Hindlimb muscle (tissue), 1 donor: Measurements from ENCODE around the gene OR52B6. TPM values are rescaled to one million over a fixed set of nuclear protein-coding genes. Genes with fewer than 3 reads are reported as not detected.
"Not testable (repeated sequence)": the region's sequence is repeated elsewhere in the genome, so short reads cannot be mapped to it uniquely, and the experiment has no call there.

ENCODE experiments used
- DNase-seq: peaks from one replicate; pipeline ENCODE4 v3.0.0-alpha.2; 2013
- polyA plus RNA-seq: library from polyadenylated mRNA; unstranded; fragments of 120-200 nt; gene quantifications from one replicate; pipeline ENCODE4 v1.2.1, GENCODE V29; 2013; ENCODE audit not compliant: insufficient read length

Gene OR52B6
- polyA plus RNA-seq, 1 donor: not detected

DNA sequence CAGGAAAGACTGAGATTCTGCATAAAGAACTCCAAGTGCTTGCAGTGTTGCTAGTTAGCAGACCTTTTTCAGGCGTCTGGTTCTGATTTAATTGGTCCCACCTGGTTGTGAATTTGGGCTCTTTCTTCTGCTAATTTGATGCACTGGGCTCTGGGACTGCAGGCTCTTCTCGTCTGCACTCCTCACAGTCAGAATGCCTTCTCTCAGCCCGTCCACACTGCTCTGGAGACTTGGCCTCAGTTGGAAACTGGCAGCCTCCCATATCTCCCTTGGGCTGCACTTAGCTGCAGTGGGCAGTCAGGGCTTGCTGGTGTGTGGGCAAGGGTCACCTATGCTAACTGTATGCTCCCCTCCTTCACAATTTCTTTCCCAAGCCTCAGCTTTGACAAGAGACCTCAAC lies 17.3 kb downstream of the OR52B6 start:
- DNase-seq: no peak

- DNase-seq: peak; percentile 56
Observed at GRCh38 chr11:5600374-5600851, 19.7 kb downstream of the OR52B6 start.

- not testable (repeated sequence) for DNase-seq
Observed at GRCh38 chr11:5602791-5603190, 22.1 kb downstream of the OR52B6 start.

- DNase-seq: no peak
Observed at GRCh38 chr11:5603326-5603725, 22.6 kb downstream of the OR52B6 start.

GRCh38 chr11:5604896-5605295 lies 24.2 kb downstream of the OR52B6 start:
- DNase-seq: no peak

DNA sequence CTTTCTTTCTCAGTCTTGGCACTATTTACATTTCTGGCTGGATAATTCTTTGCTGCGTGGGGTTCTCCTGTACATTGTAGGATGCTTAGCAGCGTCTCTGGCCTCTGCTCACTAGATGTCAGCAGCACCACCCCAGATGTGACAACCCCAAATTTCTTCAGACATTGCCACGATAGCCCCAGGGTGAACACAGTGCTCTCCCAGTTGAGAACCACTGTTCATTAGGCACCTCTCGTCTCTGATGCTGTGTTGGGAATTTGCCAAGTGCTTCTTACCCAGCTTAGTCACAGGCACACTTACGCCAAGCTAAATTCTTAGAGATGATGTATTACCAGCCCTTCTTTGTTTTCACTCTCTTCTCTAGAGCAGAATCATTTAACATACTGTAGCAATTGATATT lies 25.2 kb downstream of the OR52B6 start:
- DNase-seq: no peak

DNA sequence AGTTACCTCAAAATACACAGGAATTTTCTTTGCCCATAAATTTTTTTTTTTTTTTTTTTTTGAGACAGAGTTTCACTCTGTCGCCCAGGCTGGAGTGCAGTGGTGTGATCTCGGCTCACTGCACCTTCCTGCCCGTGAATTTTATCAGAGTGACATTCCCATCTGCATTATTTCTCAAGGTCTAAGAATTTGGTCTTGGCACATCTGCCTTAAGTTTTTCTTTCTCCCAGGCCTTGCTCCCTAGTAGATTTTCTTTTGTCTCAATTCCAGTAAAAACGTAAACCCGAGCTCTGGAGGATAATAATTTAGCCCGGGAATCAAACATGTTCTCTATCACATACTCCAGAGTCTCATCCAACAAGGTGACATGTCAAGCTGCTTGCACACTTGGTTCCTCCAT lies 28.1 kb downstream of the OR52B6 start:
- no peak for DNase-seq

DNA sequence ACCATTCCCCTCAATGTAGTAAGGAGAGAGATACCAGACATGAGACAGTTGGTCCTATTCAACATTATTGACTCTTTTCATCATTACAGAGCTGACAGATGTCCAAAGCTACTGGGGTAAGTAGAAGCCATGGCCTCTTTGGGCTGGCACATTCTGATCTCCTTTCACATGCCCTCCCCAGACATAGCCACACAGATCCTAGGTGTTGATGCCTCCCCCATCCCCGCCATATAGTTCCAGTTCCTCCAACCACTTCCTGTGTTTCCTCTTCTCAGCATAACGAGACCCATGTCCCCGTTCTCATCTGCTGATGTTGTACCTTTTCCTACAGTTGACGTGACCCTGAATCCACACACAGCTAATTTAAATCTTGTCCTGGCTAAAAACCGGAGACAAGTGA lies 29.8 kb downstream of the OR52B6 start:
- DNase-seq: no peak

GRCh38 chr11:5611627-5612026 lies 30.9 kb downstream of the OR52B6 start:
- no peak for DNase-seq

DNA sequence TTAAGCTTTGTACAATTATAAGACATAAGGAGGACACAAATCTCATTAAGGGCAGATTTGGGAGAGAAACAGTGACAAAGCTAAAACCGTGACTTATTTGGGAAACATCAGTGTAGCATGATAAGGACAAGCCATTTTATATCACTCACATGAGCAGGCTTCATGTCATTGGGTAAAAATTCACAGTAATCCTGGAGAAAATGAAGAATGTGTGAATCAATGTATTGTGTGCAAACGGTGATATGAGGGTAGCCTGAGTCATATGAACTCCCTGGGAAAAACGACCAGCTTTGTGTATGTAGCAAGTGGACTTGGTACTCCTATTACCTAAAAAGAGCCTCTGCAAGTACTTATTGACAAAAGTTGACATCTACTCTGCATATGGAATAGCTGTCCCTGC lies 38.1 kb downstream of the OR52B6 start:
- DNase-seq: no peak

- DNase-seq: no peak
Observed at GRCh38 chr11:5620651-5621521, 40.2 kb downstream of the OR52B6 start.

DNA sequence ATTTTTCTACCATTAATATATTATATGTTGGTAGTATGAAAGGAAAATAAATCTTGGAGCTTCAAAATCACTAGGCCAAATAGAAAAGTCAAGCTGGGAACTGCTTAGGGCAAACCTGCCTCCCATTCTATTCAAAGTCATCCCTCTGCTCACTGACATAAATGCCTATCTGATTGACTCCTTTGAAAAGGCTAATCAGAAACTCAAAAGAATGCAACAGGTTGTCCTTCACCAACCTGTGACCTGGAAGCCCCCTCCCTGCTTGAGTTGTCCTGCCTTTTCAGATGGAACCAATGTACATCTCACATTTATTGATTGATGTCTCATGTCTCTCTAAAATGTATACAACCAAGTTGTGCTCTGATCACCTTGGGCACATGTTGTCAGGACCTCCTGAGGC lies 40.9 kb downstream of the OR52B6 start:
- DNase-seq: no peak

- DNase-seq: no peak
Observed at GRCh38 chr11:5622802-5623201, 42.1 kb downstream of the OR52B6 start.

GRCh38 chr11:5624489-5625279 lies 44.0 kb downstream of the OR52B6 start, which contains the start of gene TRIM34:
Gene TRIM34 (plus strand): TSS chr11:5625001. CDS start chr11:5632332, 7,331 bp downstream.
- peak; percentile 79 for DNase-seq

DNA sequence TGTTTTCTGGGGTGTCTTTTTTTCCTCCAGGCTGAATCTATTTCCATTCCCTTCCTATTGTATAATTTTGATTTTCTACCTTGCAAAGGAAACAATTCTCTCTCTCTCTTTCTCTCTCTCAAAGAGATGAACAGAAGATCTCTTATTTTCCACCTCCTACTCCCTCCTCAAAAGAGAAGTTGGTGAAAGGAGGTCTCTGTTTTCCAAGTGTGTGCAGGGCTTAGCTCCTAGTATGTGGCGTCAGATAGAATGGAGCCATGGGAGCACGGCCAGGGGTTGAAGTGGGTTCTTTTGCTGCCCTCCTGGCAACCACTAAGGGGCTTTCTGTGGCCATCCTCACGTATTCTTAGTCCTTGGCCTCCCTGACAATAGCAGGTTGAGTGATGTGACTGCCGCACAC lies 44.6 kb downstream of the OR52B6 start:
- DNase-seq: no peak

GRCh38 chr11:5626196-5626595 lies 45.5 kb downstream of the OR52B6 start:
- no peak for DNase-seq

GRCh38 chr11:5631417-5631816 lies 50.7 kb downstream of the OR52B6 start:
- DNase-seq: no peak

Other genes with a start within 250 kb of the OR52B6 start
- not detected for gene OR51B5, start 237.4 kb upstream of the OR52B6 start, polyA plus RNA-seq
- not detected for gene OR51B6, start 229.4 kb upstream of the OR52B6 start, polyA plus RNA-seq
- not detected for gene OR51M1, start 197.1 kb upstream of the OR52B6 start, polyA plus RNA-seq
- gene OR51Q1, start 158.8 kb upstream of the OR52B6 start, polyA plus RNA-seq: not detected
- not detected for gene OR51I1, start 139.4 kb upstream of the OR52B6 start, polyA plus RNA-seq
- not detected for gene OR51I2, start 131.6 kb upstream of the OR52B6 start, polyA plus RNA-seq
- not detected for gene OR52D1, start 92.2 kb upstream of the OR52B6 start, polyA plus RNA-seq
- not detected for gene UBQLN3, start 70.9 kb upstream of the OR52B6 start, polyA plus RNA-seq
- 0.22 TPM for gene UBQLNL, start 64.2 kb upstream of the OR52B6 start, polyA plus RNA-seq
- not detected for gene OR52H1, start 32.3 kb upstream of the OR52B6 start, polyA plus RNA-seq
- 1.1 TPM for gene TRIM6, start 15.8 kb downstream of the OR52B6 start, polyA plus RNA-seq
- 4.1 TPM for gene TRIM34, start 44.1 kb downstream of the OR52B6 start, polyA plus RNA-seq
- 13.9 TPM for gene TRIM5, start 104.2 kb downstream of the OR52B6 start, polyA plus RNA-seq
- 12.1 TPM for gene TRIM22, start 108.9 kb downstream of the OR52B6 start, polyA plus RNA-seq
- not detected for gene OR56B1, start 155.6 kb downstream of the OR52B6 start, polyA plus RNA-seq
- 0.26 TPM for gene OR52N4, start 173.4 kb downstream of the OR52B6 start, polyA plus RNA-seq
- gene OR52N5, start 202.5 kb downstream of the OR52B6 start, polyA plus RNA-seq: not detected
- gene OR52N1, start 210.4 kb downstream of the OR52B6 start, polyA plus RNA-seq: not detected
- not detected for gene OR52N2, start 228.0 kb downstream of the OR52B6 start, polyA plus RNA-seq